GM21381 (cell line): ENCODE data around the gene PNMT.
"Not testable (repeated sequence)": the region's sequence is repeated elsewhere in the genome, so short reads cannot be mapped to it uniquely, and the experiment has no call there.

Experiments used
- ATAC-seq: cut with Tn5 transposase; IDR thresholded peaks from one replicate; pipeline ENCODE4 v1.9.1; 2021; ENCODE audit warnings: mild to moderate bottlenecking, moderate library complexity; ENCODE audit not compliant: unreplicated experiment

PNMT gene

DNA sequence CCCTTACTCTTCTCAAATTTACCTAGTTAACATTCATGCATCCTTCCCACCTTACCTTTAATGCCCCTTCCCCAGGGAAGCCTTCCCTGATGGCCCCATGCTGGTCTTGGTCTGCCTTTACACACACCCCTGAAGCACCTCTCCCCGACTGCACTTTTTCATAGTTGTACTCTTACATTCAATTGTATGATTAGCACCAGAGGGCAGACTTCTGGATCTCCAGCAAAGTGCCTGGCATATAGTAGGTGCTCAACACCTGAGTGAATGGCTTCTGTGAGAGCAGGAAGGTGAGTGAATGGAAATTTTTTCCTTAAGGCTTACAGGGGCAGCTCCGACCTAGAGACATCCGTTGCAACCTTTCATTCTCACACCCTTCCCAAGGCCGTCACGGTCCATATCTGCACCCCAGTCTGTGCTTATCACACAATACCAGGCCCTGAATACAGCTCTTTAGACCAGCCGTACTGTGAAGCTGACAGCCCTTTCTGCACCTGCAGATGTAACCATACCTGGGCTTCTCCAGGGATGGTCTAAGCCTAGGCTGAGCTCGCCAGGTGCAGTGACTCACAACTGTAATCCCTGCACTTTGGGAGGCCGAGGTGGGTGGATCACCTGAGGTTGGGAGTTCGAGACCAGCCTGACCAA is 15.2 kb downstream of the PNMT start:
- no peak for ATAC-seq

DNA sequence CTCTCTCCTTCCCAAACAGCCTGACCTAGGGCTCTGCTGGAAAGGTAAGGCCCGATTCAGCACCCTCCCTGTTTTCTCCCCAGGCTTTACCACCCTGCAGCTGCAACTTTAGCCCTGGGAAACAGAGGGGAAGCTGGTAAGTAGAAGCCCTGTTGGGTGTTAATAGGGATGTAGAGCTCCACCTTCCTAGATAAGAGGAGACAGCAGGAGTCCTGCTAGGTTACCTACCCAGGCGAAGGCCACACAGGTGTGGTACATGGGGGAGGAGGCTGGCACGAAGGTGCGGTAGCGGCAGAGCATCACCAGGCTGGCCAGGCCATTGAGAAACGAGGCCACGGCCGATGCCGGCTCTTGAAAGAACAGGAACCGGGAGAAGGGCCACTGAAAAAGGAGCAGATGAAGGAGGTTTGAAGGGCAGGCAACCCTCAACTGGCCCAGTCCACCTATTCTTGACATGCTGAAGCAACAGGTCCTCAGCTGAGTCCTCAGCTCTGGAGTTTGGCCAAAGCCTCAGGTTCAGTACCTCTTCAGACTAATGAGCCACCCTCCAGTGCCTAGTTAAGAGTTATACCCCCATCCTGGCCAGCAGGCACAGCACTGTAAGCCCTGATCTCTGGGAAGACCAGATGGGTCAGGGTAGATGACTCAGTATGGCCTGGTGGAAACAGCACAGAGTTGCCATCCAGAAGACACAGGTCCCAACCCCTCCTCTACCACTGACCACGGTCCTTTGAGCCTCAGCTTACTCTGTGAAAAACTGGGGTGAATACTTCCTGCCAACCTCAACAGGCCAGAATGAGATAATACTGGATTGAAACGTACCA is 16.3 kb downstream of the PNMT start:
- ATAC-seq = no peak

DNA sequence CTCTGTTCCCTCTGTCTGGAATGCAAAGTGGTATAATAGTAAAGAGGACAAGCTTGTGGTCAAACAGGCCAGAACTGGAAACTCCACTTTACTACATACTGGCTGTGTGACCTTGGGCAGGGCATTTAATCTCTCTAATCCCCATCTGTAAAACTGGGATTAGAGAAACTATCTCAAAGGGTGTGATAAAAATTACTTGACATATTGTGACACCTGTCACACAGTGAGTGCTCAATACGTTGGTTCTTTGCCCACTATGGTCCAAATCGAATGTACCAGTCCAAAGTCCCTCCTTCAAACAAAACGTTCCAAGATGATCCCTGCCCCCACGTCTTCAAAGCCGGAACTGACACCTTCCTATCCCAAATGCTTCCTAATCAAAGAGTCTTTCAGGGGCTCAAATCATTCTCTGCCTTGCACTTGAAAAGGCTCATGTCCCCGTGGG is 18.9 kb downstream of the PNMT start:
- ATAC-seq = no peak

DNA sequence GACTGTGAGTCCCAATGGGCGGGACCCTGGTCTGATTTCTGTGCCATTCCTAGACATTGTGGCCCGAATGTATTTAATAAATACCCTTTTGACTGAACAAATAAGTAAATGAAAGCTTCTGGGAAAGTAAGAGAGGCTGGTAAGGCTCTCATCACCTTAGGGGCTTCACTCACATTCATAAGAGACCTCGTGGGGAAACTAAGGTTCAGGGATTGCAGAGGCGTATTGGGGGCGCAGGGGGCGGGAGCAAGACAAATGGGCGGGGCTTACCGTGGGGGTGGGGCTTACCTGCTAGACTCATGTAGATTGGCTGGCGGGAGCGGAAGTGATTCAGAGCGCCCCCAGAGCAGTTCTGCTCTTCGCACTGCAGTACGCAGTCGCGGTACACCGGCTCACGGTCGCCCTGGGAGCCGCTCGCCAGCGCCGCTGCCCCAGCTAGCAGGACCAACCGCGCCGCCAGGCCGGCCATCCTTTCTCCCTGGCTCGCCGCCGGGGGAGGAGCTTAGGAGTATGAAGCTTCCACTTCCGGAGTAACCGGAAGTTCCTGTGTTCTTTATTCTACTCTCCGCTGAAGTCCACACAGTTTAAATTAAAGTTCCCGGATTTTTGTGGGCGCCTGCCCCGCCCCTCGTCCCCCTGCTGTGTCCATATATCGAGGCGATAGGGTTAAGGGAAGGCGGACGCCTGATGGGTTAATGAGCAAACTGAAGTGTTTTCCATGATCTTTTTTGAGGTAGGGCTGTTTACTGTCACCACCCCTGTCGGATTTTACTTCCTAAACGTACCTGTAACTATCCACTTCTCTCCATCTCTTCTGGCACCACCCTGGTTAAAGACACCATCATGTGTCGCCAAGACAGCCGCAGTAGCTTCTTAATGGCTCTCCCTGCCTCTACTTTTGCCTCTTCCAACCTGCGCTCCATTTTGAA is 19.6 kb downstream of the PNMT start, which contains the start of gene PGAP3:
PGAP3 (minus strand) TSS at position 512 of the 929 bp plus-strand sequence; CDS start at position 469, 43 bp downstream.
- peak; percentile 81 for ATAC-seq

DNA sequence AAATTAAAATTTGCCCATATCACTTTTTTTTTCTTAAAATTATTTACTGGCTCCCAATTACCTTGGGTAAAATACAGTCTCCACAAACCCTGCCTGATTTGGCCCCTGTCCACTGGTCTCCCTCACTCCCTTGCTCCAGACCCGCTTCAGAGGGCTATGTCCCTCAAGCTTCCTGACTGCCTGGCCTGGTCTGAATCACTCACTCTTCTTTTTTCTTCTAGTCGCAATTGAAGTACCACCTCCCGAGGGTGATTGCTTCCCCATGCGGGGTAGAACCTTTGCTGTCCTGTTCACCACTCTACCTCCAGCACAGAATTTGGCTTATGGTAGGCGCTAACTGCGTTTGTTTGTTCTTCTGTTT is 20.2 kb downstream of the PNMT start:
- ATAC-seq = no peak

DNA sequence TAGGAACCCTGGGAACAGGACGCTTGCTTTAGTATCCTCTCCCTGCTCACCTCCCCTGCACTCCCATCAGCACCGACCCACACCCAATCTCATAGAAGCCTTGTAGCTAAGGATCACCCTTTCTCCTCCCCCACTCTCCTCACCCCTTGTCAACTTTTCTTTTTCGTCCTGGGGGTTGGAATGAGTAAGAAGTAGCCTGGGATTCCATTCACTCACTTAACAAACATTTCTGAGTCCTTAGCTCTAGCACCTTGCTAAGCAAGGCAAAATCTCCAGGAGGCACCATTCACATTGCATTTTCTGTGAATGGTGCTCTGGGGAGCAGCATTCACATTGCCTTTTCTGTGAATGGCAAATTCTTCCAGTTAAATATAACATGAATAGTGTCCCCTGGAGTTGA is 20.7 kb downstream of the PNMT start:
- ATAC-seq = no peak

DNA sequence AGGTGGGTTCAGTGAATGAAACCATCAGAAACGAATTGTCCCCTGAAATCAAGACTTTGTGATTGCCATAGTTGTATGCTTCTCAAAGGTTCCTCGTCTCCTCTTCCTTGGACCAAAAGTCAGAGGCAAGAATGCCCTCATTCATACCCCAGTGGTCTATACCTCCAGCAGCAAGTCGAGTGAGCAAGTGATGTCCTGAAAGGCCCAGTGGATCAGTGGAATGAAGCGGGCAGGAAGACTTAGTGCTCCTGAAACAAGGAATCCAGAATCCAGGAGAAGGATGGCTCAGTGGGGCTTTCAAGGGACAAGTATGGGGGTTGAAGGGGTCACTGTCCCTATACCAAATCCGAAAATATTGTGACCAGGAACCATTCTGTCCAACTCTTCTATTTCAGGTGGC is 26.3 kb downstream of the PNMT start:
- no peak for ATAC-seq

DNA sequence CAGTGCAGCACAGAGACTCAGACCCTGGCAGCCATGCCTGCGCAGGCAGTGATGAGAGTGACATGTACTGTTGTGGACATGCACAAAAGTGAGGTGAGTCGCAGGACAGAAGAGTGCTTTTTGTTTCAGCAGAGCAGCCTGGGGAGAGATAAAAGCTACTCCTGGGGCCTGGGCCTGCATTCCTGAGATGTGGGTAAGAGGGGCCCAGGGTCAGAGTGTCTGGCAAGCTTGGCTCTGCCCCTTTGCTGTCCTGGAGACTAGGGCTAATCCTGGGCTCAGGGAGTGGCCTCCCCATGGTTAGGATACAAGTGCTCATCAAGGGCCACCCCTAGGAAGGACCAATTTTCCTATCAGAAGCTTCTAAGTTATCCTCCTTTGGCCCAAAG is 26.8 kb downstream of the PNMT start:
- no peak for ATAC-seq

DNA sequence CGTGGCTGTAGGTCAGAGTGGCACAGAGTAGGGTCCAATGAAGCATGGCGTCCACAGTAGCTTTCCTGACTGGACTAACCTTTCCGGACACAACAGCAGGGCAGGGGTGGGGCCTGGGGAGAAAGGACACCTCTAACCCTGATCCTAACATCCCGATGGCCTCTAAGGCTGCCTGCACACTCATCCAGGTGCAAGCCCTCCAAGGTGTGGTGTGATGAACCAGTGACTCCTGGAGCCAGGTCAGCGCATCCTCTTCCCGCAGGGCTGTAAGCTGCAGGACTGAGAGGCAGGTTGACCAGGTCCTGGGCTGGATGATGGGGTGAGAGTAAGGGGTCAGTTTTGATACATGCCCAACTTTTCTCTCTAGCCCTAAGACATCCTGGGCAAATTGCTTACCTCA is 28.5 kb downstream of the PNMT start:
- ATAC-seq = no peak

DNA sequence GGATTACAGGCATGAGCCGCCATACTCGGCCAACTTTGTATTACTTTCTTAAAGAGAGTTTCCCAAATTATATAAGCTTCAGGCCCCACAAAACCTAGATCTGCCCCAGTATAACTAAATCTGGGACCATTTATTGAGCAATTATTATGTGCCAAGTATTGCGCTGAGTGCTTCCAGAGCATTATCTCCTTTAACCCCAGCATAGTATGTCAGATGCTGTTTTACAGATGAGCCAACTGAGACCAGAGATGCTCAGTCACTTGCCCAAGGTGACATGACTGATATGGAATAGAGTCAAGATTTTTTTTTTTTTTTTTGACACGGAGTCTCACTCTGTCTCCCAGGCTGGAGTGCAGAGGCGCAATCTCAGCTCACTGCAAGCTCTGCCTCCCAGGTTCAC is 29.7 kb downstream of the PNMT start:
- ATAC-seq = no peak

DNA sequence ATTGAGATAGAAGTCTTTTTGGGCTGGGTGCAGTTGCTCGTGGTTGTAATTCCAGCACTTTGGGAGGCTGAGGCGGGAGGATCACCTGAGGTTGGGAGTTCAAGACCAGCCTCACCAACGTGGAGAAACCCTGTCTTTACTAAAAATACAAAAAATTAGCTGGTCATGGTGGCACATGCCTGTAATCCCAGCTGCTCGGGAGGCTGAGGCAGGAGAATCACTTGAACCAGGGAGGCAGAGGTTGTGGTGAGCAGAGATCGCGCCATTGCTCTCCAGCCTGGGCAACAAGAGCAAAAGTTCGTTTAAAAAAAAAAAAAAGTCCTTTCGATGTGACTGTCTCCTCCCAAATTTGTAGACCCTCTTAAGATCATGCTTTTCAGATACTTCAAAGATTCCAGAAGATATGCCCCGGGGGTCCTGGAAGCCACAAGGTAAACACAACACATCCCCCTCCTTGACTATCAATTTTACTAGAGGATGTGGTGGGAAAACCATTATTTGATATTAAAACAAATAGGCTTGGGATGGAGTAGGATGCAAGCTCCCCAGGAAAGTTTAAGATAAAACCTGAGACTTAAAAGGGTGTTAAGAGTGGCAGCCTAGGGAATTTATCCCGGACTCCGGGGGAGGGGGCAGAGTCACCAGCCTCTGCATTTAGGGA is 31.0 kb downstream of the PNMT start:
- ATAC-seq = not testable (repeated sequence)

DNA sequence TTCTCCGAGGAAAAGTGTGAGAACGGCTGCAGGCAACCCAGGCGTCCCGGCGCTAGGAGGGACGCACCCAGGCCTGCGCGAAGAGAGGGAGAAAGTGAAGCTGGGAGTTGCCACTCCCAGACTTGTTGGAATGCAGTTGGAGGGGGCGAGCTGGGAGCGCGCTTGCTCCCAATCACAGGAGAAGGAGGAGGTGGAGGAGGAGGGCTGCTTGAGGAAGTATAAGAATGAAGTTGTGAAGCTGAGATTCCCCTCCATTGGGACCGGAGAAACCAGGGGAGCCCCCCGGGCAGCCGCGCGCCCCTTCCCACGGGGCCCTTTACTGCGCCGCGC is 31.5 kb downstream of the PNMT start, which contains the start of gene ERBB2:
ERBB2 (plus strand) TSS at position 247 of the 330 bp plus-strand sequence. CDS start 175 bp downstream, outside the sequence.
- no peak for ATAC-seq

DNA sequence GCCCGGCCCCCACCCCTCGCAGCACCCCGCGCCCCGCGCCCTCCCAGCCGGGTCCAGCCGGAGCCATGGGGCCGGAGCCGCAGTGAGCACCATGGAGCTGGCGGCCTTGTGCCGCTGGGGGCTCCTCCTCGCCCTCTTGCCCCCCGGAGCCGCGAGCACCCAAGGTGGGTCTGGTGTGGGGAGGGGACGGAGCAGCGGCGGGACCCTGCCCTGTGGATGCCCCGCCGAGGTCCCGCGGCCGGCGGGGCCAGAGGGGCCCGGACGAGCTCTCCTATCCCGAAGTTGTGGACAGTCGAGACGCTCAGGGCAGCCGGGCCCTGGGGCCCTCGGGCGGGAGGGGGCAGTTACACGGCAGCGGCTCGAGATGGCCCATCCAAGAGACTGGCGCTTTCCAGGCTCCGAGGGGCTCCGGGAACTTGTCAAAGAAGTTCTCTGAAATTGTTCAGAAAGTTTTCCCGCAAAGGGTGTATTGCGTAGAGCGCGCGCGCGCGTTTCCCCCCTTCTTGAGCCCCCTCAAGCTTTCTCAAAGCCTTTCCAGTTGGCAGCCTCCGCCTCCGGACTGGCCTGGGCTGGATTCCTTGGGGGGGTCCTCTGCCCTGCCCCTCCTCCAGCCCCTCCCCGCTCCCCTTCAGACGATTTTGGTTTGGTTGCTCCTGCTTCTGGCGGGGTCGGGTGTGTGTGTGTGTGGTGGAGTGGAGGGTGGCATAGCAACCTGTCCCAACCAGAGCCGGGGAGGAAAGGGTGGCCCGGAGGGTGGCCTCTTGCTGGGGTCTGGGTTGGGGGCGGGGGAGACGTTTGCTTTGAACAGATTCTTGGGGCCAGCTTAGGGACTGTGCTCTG is 32.1 kb downstream of the PNMT start:
- ATAC-seq = no peak

DNA sequence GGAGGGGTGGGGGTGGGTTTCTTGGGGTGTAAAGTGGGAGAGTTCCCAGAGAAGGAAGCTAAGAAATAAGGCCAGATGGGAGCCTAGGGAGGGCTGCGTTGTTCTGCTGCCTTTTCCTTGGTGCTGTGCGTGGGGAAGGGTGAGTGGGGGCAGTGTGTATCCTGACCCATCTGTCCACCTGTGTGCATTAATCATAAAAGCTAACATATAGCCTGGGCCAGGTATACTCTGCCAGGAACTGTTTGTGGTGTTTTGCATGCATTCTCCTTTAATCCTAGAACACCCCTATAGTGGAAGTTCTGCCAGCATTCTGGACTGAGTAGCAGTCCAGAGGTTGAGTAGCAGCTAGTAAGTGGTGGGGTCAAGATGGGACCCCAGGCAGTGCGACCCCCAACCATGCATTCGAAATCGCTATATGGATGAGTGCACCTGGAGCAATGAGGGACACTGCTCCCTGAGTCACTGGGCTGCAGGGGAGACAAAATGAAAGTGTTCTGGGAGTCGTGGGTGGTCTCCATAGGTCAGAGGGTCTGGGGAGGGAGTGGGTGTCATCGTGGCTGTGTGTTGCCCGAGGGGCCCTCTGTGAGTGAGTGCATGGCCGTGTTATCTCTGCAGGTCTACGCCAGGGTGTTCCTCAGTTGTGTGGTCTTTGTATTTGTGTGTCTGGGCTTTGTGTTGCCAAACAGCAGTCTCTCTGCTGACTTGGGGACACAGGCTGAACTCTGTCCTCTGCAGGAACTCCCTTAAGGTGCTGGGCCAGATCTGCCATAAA is 32.9 kb downstream of the PNMT start:
- ATAC-seq = no peak

DNA sequence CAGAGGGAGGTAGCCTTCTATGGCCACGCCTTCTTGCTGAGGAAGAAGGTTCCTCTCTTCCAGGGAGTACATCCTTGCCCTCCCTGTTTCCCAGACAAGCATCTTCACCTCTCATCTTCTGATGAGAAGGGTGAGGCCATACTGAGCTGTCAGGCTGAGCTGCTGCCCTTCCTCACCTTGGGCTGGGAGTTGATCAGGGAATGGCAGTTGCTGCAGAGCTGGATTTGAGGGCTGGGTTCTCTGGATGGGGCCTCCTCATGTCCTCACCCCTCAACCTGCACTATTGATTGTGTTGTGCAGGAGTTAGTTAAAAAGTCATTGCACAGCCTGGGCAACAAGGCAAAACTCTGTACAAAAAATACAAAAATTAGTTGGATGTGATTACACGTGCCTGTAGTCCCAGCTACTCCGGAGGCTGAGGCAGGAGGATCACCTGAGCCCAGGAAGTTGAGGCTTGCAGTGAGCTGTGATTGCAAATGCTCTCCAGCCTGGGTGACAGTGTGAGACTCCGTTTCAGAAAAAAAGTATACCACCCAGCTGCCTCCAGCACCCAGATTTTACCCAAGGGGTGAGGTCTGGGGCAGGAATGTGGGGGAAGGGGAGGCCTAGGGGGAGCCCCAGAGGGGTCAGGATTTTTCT is 33.6 kb downstream of the PNMT start:
- no peak for ATAC-seq

DNA sequence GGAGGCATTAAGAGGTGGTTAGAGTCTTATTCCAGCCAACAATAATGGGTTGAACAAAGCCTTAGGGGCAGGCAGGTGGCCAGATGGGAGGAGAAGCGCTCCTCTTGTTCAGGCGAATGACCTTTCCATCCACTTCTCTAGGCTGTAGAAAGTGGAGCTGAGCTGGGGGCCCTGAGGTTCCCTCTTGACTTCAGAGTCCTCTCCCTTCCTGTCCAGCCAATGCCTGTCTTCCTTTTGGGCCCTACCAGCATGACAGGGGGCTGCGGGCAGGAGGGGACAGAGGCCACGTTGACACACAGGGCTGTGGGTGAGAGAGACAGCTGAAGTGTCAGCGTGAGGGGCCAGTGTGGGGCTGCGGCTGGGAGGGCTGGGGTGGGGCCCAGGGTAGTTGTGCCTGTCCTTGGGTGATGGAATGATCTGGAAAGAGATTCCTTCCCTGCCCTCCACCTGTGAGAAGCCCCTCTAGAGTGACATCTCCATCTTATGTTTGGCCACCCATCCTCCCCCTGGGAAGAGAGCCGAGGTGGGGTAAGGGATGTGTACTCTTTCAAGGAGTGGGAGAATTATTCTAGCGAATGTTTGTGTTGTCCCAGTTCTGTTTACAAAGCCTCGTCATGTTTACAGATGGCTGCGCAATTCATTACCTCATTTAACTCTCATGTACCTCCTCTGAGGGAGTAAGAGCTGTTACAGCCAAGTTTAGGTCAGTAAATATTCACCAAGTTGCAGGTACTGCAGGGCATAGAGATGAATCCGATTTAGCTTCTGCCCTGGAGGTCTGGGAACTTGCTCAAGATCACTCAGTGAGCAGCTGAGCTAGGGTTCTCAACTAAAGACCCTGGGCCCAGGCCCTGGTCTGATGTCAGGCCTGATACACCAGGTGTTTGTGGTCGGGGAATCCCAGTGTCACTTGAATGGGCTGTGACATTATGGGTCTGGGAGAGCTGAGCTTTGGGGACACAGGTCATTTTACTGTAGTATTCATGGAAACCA is 34.9 kb downstream of the PNMT start:
- no peak for ATAC-seq

DNA sequence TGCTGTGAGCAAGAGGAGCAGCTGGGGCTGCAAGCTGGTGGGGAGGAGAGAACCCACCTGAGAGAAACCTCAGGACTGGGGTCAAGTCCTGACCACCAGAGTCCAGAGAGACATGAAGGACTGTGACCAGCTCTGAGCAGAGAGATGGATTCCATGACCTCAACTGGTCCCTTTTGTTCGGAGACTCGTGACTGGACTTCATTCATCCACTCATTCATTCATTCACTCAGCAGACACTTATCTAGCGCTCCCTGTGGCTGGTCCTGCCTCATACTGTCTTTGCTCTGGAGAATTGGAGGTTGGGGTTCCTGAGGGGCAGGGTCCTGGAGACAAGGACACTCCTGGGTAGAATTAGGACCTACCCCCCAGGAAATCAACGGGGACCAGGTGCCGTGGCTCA is 35.7 kb downstream of the PNMT start:
- ATAC-seq = no peak
